Bronchial epithelial cell (primary cell): ENCODE results near the gene NFYA. TPM values are rescaled to one million over a fixed set of nuclear protein-coding genes. Genes with fewer than 3 reads are reported as not detected.
A peak's percentile ranks its signal among the peaks of the same experiment; 100 is the strongest.

Experiments used
- DNase-seq: peaks from one replicate; pipeline ENCODE4 v3.0.0-alpha.2; 2010; ENCODE audit warnings: low read depth
- FAIRE-seq: peaks from 2 replicates; lab custom pipeline; 2011; peaks lifted over from hg19 to GRCh38; lab: Jason Lieb, UNC
- H3K27me3 ChIP-seq: 2 replicates; pipeline ENCODE4 v1.5.1; 2011; ENCODE audit warnings: low read length; ENCODE audit not compliant: control insufficient read depth, insufficient read depth
- H3K36me3 ChIP-seq: 2 replicates; pipeline ENCODE4 v1.5.1; 2011; ENCODE audit warnings: low read length; ENCODE audit not compliant: control insufficient read depth, insufficient read depth
- H3K4me3 ChIP-seq: 2 replicates; pipeline ENCODE4 v1.5.1; 2011; ENCODE audit warnings: mild to moderate bottlenecking, low read depth, low read length, control low read depth
- CTCF ChIP-seq: IDR thresholded peaks from 2 replicates; pipeline ENCODE4 v1.5.1; 2011; ENCODE audit warnings: mild to moderate bottlenecking, moderate library complexity, low read length, control low read depth, inconsistent platforms; ENCODE audit not compliant: insufficient read depth, severe bottlenecking
- total RNA-seq: library from RNA; depleted of rRNA; stranded (reverse); fragments of >200 nt; gene quantifications from 2 replicates; pipeline ENCODE4 v1.2.1, GENCODE V29; 2014

Gene NFYA
- total RNA-seq, 1 donor from 2014 or later: 20.5 TPM

GRCh38 chr6:41122918-41123317 is 50.1 kb downstream of the NFYA start:
- peaks cover 4% of the 10 kb centered on the region for H3K36me3 ChIP-seq
- FAIRE-seq: peak; percentile 75
- no peak for DNase-seq
- H3K27me3 ChIP-seq: no peaks in the 10 kb centered on the region
- no peak overlapping the region for H3K4me3 ChIP-seq
- TF ChIP-seq CTCF: no peak

- no peak for TF ChIP-seq CTCF
- Histone ChIP-seq H3K27me3 (no peaks in the 10 kb centered on the region), H3K36me3 (peaks cover 4% of the 10 kb centered on the region), H3K4me3 (no peak overlapping the region)
- no peak for DNase-seq
- no peak for FAIRE-seq
Measured at GRCh38 chr6:41125282-41125681, 52.5 kb downstream of the NFYA start.

GRCh38 chr6:41132254-41132653 is 59.5 kb downstream of the NFYA start:
- no peaks in the 10 kb centered on the region for H3K27me3 ChIP-seq
- H3K36me3 ChIP-seq: peaks cover 5% of the 10 kb centered on the region
- no peak for DNase-seq
- FAIRE-seq: no peak
- no peak for TF ChIP-seq CTCF
- H3K4me3 ChIP-seq: no peak overlapping the region

GRCh38 chr6:41135062-41135832 is 62.5 kb downstream of the NFYA start:
- Histone ChIP-seq H3K36me3 (peaks cover 5% of the 10 kb centered on the region), H3K27me3 (no peaks in the 10 kb centered on the region), H3K4me3 (no peak overlapping the region)
- DNase-seq: no peak
- no peak for TF ChIP-seq CTCF
- no peak for FAIRE-seq

GRCh38 chr6:41136911-41137310 is 64.1 kb downstream of the NFYA start:
- FAIRE-seq: no peak
- TF ChIP-seq CTCF: no peak
- peaks cover 5% of the 10 kb centered on the region for H3K36me3 ChIP-seq
- H3K4me3 ChIP-seq: no peak overlapping the region
- no peaks in the 10 kb centered on the region for H3K27me3 ChIP-seq
- no peak for DNase-seq

- H3K36me3 ChIP-seq: no peaks in the 10 kb centered on the region
- no peak overlapping the region for H3K4me3 ChIP-seq
- DNase-seq (no peak), FAIRE-seq (no peak)
- no peak for TF ChIP-seq CTCF
- no peaks in the 10 kb centered on the region for H3K27me3 ChIP-seq
Measured at GRCh38 chr6:41147917-41148316, 75.1 kb downstream of the NFYA start.
